Measurements from ENCODE around the gene GRIP2. TPM values are rescaled to one million over a fixed set of nuclear protein-coding genes. Genes with fewer than 3 reads are reported as not detected.

Gene GRIP2
- total and polyA plus RNA-seq, 9 of the 15 experiments (the other 6 are each of a cell fraction or from before 2014, with no cell fraction given): 0.01 TPM; not detected in 7

DNA sequence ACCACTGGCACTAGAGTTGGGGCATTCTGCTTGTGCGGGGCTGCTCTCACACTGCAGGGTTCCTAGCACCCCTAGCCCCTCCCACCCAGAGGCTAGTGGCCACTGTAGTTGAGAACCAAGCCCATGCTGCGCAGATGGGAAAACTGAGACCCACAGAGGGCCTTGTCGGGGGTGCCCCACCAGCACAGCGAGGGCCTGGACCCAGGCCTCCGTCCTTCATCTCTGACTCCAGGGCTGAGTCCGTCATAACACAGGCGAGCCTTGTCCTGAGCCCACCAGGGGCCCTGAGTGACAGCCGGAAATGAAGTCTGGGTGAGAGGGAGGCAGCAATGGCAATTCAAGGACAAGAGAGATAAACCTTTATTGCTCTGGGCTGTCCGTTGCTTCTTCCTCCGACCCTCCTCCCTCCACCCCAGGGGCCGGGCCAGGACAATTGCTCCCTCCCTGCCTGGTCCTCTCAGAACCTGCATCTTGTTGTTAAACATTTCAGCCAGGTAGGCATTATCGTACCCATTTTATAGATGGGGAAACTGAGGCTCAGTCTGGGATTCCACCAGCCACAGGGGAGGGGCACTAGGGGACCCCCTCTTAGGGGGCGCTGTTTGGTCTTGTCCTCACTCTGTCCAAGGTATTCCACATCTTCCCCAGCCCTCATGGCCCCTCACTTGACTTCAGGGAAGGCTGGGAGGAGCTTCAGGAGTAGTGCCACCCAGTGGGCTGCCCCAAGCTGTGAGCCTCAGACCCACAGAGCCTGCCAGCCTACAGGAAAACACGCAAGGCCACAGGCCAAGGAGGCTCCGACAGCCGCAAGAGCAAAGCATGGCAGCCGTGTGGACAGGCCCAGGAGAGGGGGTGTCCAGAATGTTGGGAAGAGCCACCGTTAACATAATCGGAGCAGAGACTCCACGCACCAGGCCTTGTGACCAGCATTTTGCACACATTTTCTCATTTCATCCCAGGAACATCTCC is 4.4 kb upstream of the GRIP2 start (continued):
- TF ChIP-seq, protein P1, sequence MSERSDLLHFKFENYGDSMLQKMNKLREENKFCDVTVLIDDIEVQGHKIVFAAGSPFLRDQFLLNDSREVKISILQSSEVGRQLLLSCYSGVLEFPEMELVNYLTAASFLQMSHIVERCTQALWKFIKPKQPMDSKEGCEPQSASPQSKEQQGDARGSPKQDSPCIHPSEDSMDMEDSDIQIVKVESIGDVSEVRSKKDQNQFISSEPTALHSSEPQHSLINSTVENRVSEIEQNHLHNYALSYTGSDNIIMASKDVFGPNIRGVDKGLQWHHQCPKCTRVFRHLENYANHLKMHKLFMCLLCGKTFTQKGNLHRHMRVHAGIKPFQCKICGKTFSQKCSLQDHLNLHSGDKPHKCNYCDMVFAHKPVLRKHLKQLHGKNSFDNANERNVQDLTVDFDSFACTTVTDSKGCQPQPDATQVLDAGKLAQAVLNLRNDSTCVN (CRISPR knock-in tag; IDR thresholded peaks at IDR 0.05): no peak
- TF ChIP-seq EWSR1 (IDR thresholded peaks at IDR 0.05; ENCODE audit: borderline replicate concordance, low read depth, partially characterized antibody) (no peak), ESRRA (IDR thresholded peaks at IDR 0.05; ENCODE audit: borderline replicate concordance, low read depth) (peak; percentile 61), ZNF121 (CRISPR knock-in tag; conservative IDR thresholded peaks at IDR 0.05) (no peak), ETV5 (CRISPR knock-in tag; IDR thresholded peaks at IDR 0.05; ENCODE audit: low read depth) (no peak), SMARCA5 (IDR thresholded peaks at IDR 0.05) (peak; percentile 46; the same call in 1 of the 2 replicates), CXXC5 (CRISPR knock-in tag; IDR thresholded peaks at IDR 0.05) (no peak), CHD4 (IDR thresholded peaks at IDR 0.05; ENCODE audit: insufficient read depth, insufficient replicate concordance, low read depth, low read length, poor library complexity, severe bottlenecking) (peak; percentile 79), MECOM (CRISPR knock-in tag; IDR thresholded peaks at IDR 0.05) (no peak), RCOR1 (IDR thresholded peaks at IDR 0.05; ENCODE audit: borderline replicate concordance in 1 of 2, low read depth in 2 of 2, low read length in 2 of 2) (peak in 1 of 2 experiments; percentile 63; a peak in 2 of 4 replicates), IFI16 (CRISPR knock-in tag; IDR thresholded peaks at IDR 0.05) (no peak), KDM1A (IDR thresholded peaks at IDR 0.05) (peak; percentile 57 to 71), POLR3A (IDR thresholded peaks at IDR 0.05; ENCODE audit: borderline replicate concordance, extremely low read depth, insufficient read depth, insufficient read length) (no peak), HDAC2 (IDR thresholded peaks at IDR 0.05) (peak; percentile 47; the same call in 1 of the 2 replicates)
- TF ChIP-seq, protein P2, sequence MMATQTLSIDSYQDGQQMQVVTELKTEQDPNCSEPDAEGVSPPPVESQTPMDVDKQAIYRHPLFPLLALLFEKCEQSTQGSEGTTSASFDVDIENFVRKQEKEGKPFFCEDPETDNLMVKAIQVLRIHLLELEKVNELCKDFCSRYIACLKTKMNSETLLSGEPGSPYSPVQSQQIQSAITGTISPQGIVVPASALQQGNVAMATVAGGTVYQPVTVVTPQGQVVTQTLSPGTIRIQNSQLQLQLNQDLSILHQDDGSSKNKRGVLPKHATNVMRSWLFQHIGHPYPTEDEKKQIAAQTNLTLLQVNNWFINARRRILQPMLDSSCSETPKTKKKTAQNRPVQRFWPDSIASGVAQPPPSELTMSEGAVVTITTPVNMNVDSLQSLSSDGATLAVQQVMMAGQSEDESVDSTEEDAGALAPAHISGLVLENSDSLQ (IDR thresholded peaks at IDR 0.05): peak; percentile 67
- TF ChIP-seq, protein P3, sequence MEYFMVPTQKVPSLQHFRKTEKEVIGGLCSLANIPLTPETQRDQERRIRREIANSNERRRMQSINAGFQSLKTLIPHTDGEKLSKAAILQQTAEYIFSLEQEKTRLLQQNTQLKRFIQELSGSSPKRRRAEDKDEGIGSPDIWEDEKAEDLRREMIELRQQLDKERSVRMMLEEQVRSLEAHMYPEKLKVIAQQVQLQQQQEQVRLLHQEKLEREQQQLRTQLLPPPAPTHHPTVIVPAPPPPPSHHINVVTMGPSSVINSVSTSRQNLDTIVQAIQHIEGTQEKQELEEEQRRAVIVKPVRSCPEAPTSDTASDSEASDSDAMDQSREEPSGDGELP (CRISPR knock-in tag; IDR thresholded peaks at IDR 0.05; ENCODE audit: borderline replicate concordance): no peak
- TF ChIP-seq, protein P4, sequence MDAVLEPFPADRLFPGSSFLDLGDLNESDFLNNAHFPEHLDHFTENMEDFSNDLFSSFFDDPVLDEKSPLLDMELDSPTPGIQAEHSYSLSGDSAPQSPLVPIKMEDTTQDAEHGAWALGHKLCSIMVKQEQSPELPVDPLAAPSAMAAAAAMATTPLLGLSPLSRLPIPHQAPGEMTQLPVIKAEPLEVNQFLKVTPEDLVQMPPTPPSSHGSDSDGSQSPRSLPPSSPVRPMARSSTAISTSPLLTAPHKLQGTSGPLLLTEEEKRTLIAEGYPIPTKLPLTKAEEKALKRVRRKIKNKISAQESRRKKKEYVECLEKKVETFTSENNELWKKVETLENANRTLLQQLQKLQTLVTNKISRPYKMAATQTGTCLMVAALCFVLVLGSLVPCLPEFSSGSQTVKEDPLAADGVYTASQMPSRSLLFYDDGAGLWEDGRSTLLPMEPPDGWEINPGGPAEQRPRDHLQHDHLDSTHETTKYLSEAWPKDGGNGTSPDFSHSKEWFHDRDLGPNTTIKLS (IDR thresholded peaks at IDR 0.05; ENCODE audit: borderline replicate concordance, low read depth): no peak
- TF ChIP-seq, protein P5, sequence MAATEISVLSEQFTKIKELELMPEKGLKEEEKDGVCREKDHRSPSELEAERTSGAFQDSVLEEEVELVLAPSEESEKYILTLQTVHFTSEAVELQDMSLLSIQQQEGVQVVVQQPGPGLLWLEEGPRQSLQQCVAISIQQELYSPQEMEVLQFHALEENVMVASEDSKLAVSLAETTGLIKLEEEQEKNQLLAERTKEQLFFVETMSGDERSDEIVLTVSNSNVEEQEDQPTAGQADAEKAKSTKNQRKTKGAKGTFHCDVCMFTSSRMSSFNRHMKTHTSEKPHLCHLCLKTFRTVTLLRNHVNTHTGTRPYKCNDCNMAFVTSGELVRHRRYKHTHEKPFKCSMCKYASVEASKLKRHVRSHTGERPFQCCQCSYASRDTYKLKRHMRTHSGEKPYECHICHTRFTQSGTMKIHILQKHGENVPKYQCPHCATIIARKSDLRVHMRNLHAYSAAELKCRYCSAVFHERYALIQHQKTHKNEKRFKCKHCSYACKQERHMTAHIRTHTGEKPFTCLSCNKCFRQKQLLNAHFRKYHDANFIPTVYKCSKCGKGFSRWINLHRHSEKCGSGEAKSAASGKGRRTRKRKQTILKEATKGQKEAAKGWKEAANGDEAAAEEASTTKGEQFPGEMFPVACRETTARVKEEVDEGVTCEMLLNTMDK (IDR thresholded peaks at IDR 0.05; ENCODE audit: borderline replicate concordance, insufficient read depth, low read depth, low read length, poor library complexity, severe bottlenecking): no peak

Measured in K562 (cell line).